HG03354 (cell line): ENCODE results near the gene KRTAP5-1.

Experiments used
- ATAC-seq: cut with Tn5 transposase; IDR thresholded peaks from one replicate; pipeline ENCODE4 v1.9.1; 2021; ENCODE audit warnings: mild to moderate bottlenecking; ENCODE audit not compliant: unreplicated experiment, poor library complexity, severe bottlenecking

Gene KRTAP5-1

DNA sequence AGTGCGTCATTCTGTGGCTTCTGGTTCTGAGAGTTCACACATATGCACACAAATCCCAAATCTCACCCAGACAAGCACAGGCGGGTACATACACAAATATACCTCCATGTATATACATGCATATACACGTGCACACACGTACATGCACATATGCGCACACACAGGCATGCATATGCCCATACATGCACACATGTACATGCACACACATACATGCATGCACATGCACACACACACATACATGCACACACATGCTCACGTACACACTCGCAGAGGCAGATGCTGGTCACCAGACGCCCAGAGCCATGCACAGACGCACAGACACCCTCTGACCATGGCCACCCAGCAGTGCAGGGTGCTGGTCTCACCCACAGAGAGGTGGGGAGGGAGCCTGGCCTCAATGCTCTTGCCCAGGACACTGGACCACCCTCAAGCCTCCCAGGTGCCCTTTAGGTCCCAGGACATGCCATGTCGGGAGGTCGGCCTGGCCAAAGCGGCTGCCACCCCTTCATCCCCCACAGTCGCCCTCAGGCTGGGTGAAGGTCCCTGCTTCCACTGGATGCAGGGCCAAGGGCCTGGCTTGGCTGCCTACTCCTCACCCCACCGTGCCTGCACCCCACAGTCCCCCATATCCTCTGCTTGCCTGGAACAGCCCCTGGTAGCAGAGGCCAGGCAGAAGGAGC lies 22.5 kb downstream of the KRTAP5-1 start:
- ATAC-seq, result no peak

DNA sequence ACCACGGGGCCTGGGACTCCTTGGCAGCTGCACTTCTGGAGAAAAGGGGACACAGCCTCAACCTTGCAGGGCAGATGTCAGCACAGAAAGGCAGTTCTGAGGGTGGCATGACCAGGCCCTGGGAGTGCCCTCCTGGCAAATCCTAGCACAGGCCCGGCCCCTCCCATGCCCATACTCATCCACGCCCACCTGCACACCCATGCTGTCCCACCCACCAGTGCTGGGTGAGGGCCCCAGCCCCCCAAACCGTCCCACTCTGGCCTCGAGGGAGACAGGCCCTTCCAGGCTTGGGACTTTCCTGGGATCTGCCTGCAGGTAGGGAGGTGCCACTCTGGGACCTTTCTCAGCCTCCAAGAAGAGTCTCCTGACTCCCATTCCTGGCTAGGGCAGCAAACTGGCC lies 23.1 kb downstream of the KRTAP5-1 start:
- no peak for ATAC-seq

DNA sequence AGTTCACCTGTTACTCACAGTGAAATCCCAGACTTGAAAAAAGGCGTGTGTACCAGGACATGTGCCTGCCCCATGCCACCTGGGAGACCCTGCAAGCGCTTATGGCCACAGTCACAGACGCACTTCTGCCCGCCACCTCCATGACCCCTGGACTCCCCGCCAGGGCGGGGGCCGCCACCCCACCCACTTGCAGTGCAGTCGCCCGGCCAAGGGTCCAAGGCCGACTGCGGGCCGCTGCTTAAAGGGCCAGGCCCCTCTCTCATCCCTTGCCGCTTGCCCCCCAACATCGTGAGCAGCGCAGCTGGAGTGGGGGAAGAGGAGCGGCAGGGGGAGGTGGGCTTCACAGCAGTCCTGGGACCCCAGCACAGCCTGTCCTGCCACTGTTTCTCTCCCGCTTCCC lies 23.8 kb downstream of the KRTAP5-1 start:
- no peak for ATAC-seq

DNA sequence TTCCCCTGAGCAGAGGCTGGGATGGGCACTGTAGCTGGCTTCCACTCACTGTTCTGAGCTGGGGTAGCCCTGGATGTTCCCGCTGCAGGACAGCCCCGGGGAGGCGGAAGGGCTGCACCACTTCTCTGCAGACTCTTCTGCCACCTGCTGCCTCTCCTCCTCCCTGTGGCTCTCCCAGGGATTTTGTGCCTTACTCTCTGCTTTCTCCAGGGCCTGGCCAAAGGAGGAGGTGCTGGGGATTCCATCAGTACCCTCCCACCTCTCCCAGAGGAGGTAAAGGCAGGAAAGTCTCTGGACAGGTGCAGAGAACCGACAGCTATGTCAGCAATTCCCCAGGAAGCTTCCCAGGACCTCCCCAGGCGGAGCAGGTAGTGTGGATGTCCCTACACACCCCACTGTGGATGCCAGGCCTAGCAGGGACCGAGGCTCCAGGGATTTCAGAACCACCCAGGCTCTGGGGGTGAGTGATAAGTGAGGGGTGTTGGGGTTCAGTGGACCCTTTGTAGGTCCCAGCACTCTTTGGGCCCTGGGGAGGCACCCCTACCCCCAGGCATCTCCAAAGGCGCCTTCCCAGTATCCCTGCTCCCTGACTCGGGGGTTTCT lies 24.3 kb downstream of the KRTAP5-1 start:
- ATAC-seq, result no peak

DNA sequence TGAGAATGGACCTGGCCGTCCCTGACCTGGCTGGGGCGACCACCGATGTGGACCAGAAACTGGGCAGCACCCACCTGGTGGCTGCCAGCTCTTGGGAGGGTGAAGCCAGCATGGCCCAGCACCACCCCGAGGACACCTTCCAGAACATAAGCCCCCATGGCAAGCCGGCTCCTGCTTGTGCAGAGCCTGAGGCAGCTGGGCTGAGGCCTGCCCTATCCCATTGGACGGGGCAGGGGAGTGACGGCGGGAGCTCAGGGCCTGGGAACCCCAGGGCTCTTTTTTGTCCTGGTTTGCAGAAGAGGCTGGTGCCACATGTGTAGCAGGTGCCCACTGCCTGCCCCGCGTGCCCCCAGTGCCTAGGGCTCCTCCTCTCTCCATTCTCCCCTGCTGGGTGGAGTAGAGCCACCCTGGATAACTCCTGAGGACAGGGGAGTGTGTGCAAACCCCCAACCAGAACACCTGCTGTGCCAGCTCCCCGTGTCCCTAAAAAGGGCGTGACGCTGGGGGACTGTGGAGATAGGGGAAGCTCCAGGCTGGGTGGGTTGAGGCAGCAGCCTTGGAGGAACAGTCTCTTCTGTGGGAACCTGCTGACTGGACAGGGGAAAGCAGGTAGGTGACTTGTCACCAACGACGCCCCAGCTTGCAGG lies 25.0 kb downstream of the KRTAP5-1 start:
- no peak for ATAC-seq

DNA sequence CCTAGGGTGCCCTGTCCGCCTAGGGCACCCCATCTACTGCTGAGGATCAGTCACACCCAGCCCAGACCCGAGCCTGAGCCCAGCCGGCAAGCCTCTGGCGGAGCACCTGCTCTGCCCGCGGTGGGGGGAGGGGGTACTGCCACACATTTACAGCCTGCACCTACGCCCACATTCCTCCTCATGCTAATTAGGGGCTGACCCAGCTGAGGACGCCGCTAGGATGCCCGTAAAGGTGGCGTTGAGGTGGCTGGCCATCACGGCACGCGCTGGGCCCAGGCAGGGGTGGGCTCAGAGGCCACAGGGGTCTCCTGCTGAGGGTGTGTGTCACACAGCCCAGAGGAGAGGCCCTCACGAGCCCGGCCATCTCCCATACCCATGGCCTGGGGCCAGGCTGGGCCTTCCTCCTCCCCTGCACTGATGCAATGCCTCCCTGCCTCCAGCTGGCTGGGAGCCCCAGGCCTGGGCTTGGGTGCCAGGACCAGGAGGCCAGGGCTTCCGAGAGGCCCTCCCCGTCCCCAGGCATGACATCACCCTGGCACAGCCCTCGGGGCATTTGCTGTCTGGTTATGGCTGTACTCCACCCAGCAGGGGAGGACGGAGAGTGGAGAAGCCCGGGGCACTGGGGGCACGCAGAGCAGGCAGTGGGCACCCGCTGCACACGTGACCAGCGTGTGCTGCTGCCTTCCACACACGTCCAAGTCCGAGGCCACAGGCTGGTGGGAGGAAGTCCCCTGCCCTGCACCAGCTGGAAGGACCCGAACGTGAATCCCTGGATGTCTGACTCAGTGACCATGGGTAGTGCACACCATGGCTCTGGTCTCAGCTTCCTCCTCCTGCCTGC lies 25.8 kb downstream of the KRTAP5-1 start:
- ATAC-seq, result no peak

DNA sequence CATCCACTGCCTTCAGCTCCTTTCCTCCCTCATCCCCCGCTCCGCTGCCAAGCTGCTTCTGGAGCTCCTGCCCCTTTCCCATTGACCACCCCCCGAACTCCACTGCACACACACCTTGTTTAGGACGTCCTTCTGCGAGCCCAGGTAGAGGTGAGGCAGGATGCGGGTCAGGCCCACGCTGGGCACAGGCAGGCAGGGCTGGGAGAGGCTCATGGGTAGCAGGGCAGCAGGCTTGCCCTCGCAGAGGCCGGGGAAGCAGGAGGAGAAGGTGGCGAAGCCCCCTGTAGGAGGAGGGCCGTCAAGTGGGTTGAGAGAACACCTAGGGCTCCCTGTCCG lies 26.3 kb downstream of the KRTAP5-1 start:
- ATAC-seq, result no peak

DNA sequence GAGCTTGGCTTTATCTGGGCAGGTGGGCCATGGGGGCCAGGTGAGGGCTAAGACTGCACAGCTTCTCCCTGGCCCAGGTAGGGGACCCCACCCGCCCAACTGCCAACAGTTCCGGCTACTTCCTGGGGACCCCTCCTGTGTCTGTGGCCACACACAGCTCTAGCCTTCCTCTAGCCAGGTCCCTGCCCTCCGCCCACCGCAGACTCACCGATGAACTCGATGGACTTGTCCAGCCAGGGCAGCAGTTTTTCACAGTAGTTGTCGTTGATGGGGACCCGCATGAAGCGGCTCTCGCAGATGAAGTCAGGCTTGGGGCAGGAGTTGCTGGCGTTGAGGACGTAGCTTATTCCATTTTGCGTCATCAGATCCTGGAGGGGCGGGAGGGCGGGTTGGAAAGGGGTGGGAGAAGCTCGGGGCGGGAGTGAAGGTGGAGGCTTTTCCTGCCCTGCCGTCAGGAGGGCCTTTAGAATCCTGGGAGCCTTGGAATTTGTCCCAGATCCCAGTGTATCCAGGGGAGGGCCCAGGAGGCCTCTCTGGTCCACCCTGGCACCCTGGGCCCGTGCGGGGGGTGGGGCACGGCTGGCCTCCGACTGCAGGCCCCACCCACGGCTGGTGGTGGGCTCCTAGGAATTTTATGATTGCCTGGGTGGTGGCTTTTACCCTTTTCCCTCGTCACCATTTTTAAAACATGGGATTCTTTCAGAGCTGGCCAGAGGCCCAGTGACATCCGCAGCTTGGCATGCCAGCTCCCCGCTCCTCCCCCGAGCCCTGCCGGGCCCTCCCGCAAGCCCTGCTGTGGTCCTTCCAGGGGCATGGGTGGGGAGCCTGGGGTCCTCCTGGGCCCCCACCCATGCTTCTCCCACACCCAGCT lies 26.9 kb downstream of the KRTAP5-1 start:
- ATAC-seq, result no peak

DNA sequence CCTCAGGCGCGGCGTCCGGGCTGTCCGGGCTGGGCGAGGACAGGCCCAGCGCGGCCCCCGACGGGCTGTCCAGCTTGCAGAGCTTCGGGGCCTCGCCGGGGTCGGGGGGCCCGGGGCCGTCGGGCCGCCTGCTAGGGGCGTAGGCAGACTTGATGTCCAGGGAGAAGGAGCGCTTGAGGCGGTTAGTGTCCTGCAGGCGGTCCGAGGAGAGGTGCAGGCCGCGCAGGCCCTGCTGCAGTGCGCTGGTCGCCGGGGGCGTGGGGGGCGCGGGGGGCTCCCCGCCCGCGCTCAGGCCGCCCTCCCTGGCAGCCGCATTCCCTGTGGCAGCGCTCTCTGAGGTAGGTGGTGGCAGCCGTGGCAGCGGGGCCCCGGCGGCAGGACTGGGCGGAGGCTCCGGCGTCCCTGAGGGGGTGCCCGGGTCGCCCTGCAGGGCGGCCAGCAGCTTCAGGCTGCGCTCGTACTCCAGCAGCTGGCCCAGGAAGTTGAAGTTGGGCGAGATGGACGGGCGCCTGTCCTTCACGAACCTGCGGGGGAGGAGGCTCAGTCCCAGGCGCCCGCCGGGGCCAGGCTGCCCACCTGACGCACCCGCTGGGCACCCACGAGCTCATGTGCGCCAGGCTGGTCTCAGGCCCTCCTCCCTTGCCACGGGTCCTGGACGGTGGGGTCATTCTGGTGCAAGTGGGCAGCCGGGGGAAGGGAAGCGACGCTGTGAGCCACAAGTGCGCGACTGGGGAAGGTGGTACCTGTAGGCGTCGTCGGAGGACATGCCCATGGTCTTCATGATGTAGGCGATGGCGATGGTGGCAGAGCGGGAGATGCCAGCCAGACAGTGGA lies 27.8 kb downstream of the KRTAP5-1 start:
- ATAC-seq, result no peak

DNA sequence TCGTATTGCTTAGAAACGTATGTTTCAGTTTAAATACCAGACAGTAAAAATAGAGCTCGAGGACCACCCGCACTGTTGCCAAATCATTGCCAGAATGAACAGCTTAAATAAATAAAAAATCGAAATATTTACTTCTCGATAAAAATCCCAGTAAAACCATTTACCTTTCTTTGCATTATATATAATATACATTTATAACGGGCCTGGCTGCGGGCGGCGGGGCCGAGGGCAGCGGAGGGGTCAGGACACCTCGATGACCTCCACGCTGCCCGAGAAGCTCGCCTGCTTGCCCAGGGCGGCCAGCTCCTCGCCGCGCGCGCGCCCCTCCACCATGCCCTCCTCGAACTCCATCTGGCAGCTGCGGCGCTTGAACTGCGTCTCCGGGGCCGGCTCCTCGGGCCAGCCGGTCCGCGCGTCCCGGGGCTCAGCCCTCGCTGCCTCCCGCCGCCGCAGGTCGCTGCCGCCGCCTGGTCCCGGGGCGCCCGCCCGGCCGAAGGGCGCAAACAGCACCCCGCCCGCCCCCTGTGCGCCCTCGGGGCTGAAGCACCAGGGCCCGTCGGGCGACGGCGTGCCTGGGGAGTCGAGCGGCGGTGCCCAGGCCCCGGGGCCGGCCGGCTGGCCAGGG lies 28.7 kb downstream of the KRTAP5-1 start:
- no peak for ATAC-seq

DNA sequence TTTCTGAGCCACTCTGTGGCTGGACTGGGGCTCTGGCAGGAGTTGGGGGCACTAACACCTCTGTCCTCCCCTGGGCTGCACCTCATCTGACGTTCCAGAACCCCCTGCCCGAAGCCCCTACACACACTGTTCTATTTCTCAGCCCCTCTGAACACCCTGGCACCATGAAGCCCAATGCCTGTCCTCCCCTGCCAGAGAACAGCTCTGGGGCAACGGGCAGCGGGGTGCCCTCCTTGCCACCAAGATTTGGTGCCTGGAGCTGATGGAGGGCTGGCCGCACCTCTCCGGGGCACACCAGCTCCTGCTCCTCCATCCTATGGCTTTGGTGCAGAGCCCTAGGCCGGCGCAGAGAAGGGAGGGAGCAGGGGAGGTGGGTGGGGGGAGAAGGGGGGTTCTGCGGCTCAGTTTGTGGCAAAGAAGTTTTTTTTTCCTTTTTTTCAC lies 29.4 kb downstream of the KRTAP5-1 start:
- no peak for ATAC-seq

DNA sequence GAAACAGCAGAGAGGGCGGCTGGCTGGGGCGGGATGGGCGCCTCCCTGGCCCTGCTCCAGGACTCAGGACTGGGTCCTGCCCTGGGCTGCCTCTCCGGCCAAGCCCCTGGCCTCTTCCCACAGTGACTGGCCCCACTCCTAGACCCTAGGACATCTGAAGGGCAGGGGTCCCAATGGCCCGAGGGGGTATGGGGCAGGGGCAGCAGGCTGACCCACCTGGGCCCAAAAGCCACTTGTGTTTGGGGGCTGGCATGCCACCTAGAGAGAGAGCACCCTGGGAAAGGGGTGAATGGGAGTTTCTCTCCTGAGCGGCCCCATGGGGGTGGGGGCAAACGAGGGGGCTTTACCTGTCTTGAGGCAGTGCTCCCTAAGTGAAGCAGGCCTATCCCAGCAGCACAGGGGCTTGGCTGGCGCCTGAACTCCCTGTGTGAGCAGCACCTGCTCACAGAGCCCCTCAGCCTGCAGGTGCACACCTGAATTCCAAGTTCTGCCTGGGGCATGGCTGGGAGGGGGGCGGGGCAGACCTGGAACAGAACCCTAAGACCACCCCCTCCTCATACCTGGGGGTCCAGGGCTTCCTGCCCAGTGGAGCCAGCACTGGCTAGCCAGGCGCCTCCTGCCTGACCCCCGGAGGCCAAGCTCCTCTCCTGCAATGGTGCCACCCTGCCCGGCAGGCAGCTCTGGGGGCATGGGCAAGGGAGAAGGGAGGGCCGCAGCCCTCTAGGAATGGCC lies 29.9 kb downstream of the KRTAP5-1 start:
- ATAC-seq, result no peak

DNA sequence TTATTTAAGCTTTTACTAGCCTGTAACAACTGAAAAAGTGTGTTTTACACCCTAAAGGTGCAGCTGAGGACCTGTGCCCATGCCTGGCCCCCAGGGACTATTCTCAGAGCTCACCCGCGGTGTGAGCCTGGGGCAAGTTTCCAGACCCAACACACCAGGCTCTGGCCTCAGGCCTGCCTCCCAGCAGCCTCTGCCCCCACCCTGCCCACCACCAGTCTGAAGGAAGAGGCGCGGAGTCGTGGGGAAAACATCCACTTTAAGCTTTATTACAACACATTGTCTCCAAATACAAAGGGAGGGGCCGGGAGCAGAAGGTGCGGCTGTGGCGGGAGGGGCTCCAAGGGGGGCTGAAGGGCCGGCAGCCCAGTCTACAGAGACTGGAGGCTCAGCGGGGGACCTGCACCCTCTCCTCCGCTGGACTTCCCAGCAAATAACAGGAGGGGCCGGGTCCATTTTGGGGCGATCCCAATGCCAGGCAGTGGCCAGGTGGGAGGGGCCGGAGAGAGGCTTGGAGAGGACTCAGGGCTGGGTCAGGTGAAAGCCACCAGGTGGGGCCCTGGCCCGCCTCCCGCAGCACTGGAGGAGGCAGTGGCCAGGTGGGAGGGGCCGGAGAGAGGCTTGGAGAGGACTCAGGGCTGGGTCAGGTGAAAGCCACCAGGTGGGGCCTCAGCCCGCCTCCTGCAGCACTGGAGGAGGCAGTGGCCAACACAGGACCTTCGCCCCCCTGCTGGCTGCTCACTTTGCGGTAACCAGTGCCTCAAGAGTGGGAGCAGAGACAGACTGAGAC lies 31.1 kb downstream of the KRTAP5-1 start:
- no peak for ATAC-seq

DNA sequence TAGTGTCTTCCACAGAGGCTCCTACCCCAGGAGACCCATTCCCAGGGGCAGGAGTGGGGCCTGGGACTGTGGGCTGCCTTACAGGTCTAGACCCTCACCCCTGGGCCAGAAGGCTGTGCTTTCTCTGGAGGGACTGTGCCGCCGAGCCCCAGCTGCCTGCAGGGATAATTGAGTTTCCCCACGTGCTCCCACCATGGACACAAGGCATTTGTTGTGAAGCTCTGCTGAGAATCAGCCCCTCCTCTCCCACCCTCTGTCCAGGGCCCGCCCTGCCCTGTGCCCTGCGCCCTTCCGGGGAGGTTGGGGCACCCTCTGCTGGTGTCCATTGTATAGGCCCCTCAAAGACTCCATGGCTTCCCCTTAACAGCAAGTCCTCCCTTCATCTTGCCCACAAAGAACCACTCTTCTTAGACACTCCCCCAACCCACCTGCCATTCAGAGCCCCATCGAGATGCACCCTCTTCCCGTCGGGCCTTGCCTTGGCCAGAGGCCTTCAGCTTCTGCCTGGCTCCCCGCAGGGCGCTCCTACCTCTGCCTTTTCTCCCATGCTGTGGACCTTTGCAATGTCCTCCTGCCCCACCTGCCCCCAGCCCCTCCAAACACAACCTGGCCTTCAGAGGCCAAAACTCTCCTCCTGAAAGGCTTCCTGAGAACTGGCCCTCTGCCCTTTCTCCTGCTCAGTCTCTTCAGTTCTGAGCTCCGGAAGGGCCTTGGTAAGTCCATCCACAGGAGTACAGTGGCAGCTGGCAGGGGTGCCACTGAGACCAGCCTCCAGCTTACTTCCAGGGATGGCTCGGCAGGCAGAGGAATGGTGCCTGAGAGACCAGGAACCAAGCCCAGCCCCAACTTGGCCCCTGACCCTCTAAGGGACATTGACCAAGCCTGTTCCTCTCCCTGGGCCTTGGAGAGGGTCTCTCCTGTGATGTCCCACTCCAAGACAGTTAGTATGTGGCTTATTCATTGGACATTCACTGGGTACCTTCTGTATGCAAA lies 35.4 kb downstream of the KRTAP5-1 start:
- no peak for ATAC-seq

DNA sequence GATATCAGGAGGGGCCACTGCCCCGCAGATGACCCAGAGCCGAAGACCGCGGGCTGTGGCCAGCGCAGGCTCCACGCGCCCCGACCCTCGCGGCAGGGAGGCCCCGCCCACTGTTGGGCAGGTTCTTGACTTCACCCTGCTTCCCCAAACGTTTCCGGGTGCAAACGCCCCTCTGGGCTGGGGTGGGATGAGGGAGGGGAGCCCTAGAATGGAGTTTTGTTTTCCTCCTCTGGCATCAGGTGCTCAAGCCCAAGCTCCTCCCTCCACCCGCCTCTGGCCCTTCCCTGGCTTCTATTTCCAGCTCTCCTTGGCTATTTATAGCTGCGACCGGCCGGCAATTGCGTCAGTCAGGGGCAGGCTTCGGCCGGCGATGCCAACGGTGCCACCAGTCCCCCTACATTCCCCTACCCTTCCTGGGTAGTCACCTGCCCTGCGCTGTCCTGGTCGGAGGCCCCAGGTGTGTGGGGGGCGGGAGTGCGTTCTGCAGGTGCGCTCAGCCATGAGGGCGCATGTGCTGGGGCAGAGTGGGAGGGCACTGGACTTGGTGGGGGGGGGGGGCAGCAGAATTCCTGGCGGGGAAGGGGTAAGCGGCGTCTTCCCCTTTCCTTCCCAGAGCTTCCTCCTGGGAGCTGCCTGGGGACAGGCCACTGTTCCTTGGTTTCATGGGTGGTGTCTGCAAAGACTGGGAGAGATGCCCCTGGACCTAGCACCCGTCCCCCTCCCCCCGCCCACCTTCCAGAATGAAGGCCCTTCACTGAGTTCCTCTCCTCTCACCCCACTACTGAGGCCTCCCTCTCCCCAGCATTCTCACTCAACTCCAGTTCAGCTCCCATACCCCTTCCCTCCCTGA lies 36.6 kb downstream of the KRTAP5-1 start:
- ATAC-seq, result no peak
